IMR-90 (cell line): Measurements from ENCODE around the gene RAB34. TPM values are rescaled to one million over a fixed set of nuclear protein-coding genes. Genes with fewer than 3 reads are reported as not detected.

Experiments
- ATAC-seq: fragments of 200-7000 bp; cut with Tn5 transposase; 2 replicates; pipeline ENCODE4 v1.9.1; 2020; ENCODE audit warnings: low read depth, mild to moderate bottlenecking, moderate library complexity
- BruUV-seq: library from RNA; stranded (reverse); fragments of 400-500 nt; replicated peaks from 2 replicates; lab custom pipeline; 2021; lab: Mats Ljungman, UMichigan
- CTCF ChIA-PET: fragments of 300-600 bp; formaldehyde crosslinking; extraction: SDS; loops from one replicate; lab custom pipeline; 2021; ENCODE audit warnings: antibody characterized with exemption; lab: Yijun Ruan, JAX
- POLR2A ChIA-PET: fragments of 300-600 bp; sonication (Branson Sonifier 250); formaldehyde crosslinking; loops from one replicate; lab custom pipeline; 2022; ENCODE audit warnings: antibody characterized with exemption; ENCODE audit not compliant: unreplicated experiment; lab: Charles Lee
- DNase-seq: peaks from one replicate; pipeline ENCODE4 v3.0.0; 2013
- H2AFZ ChIP-seq: replicated peaks from 2 replicates; pipeline ENCODE3; 2013; ENCODE audit warnings: low read length, mild to moderate bottlenecking; ENCODE audit not compliant: poor library complexity
- H2AK5ac ChIP-seq: 2 replicates; pipeline ENCODE4 v1.6.1; 2013; ENCODE audit warnings: low read depth, low read length, inconsistent platforms
- H2AK9ac ChIP-seq: replicated peaks from 2 replicates; pipeline ENCODE3; 2013; ENCODE audit warnings: mild to moderate bottlenecking, low read depth, low read length, moderate library complexity; ENCODE audit not compliant: poor library complexity
- H2BK120ac ChIP-seq: 2 replicates; pipeline ENCODE4 v1.6.1; 2013; ENCODE audit warnings: low read depth, low read length, inconsistent platforms
- H2BK15ac ChIP-seq: 3 replicates; pipeline ENCODE4 v1.6.1; 2013; ENCODE audit warnings: low read depth, low read length, inconsistent platforms
- H2BK20ac ChIP-seq: 2 replicates; pipeline ENCODE4 v1.6.1; 2013; ENCODE audit warnings: low read depth, mild to moderate bottlenecking, inconsistent platforms, low read length, moderate library complexity
- H2BK5ac ChIP-seq: 2 replicates; pipeline ENCODE4 v1.6.1; 2013; ENCODE audit warnings: mild to moderate bottlenecking, low read depth, low read length, inconsistent platforms; ENCODE audit not compliant: poor library complexity, severe bottlenecking
- H3K14ac ChIP-seq: replicated peaks from 2 replicates; pipeline ENCODE4 v1.6.1; 2013; ENCODE audit warnings: low read depth, low read length, inconsistent platforms
- H3K18ac ChIP-seq: 2 replicates; pipeline ENCODE4 v1.6.1; 2013; ENCODE audit warnings: low read depth, low read length, control low read depth
- H3K23ac ChIP-seq: 2 replicates; pipeline ENCODE4 v1.6.1; 2013; ENCODE audit warnings: low read depth, low read length, inconsistent platforms
- H3K27ac ChIP-seq: 2 replicates; pipeline ENCODE4 v1.5.1; 2013; ENCODE audit warnings: mild to moderate bottlenecking, control low read depth, low read length; ENCODE audit not compliant: insufficient read depth
- H3K27me3 ChIP-seq: 2 replicates; pipeline ENCODE4 v1.6.1; 2013; ENCODE audit warnings: low read length; ENCODE audit not compliant: control insufficient read depth, insufficient read depth
- H3K36me3 ChIP-seq: 2 replicates; pipeline ENCODE4 v1.6.1; 2013; ENCODE audit warnings: low read length, mixed read lengths; ENCODE audit not compliant: control insufficient read depth, insufficient read depth
- H3K4ac ChIP-seq: 2 replicates; pipeline ENCODE4 v1.6.1; 2013; ENCODE audit warnings: low read depth, low read length, inconsistent platforms
- H3K4me1 ChIP-seq: 2 replicates; pipeline ENCODE4 v1.6.1; 2013; ENCODE audit warnings: low read length, mixed read lengths; ENCODE audit not compliant: control insufficient read depth, insufficient read depth
- H3K4me2 ChIP-seq: 2 replicates; pipeline ENCODE4 v1.6.1; 2013; ENCODE audit warnings: low read depth, mild to moderate bottlenecking, control low read depth, low read length, moderate library complexity
- H3K4me3 ChIP-seq: 2 replicates; pipeline ENCODE4 v1.5.1; 2013; ENCODE audit warnings: low read depth, mild to moderate bottlenecking, control low read depth, low read length, moderate library complexity; ENCODE audit not compliant: insufficient read depth
- H3K56ac ChIP-seq: 2 replicates; pipeline ENCODE4 v1.6.1; 2013; ENCODE audit warnings: low read length, inconsistent platforms; ENCODE audit not compliant: insufficient read depth; ENCODE audit errors: extremely low read depth
- H3K79me1 ChIP-seq, 2 experiments: 2 replicates each; pipeline ENCODE4 v1.6.1; 2013; ENCODE audit warnings: low read length in 2 of 2, inconsistent platforms in 1 of 2, low read depth in 1 of 2
- H3K9ac ChIP-seq: 2 replicates; pipeline ENCODE4 v1.6.1; 2013; ENCODE audit warnings: low read depth, low read length, control low read depth
- H3K9me1 ChIP-seq: 2 replicates; pipeline ENCODE4 v1.6.1; 2013; ENCODE audit warnings: low read length, inconsistent platforms; ENCODE audit not compliant: insufficient read depth
- H3K9me3 ChIP-seq: 2 replicates; pipeline ENCODE4 v1.6.1; 2013; ENCODE audit warnings: low read length; ENCODE audit not compliant: control insufficient read depth, insufficient read depth
- H4K20me1 ChIP-seq: 2 replicates; pipeline ENCODE4 v1.6.1; 2013; ENCODE audit warnings: low read length, inconsistent platforms; ENCODE audit not compliant: insufficient read depth
- H4K5ac ChIP-seq: 2 replicates; pipeline ENCODE4 v1.6.1; 2013; ENCODE audit warnings: mild to moderate bottlenecking, low read depth, low read length, control low read depth
- H4K8ac ChIP-seq, 2 experiments: 2 replicates each; pipeline ENCODE4 v1.6.1; 2013; ENCODE audit warnings: low read depth in 2 of 2, low read length in 2 of 2, control low read depth in 1 of 2, inconsistent platforms in 1 of 2
- H4K91ac ChIP-seq: 2 replicates; pipeline ENCODE4 v1.6.1; 2013; ENCODE audit warnings: low read depth, low read length, inconsistent platforms; ENCODE audit not compliant: insufficient read depth
- WGBS, 2 experiments: methylation state at CpG; one replicate each; pipeline versions ENCODE4 v1.1.5 to v1.1.7; 2013; ENCODE audit warnings: missing lambda C conversion rate in 2 of 2; ENCODE audit not compliant: insufficient read length in 1 of 2; ENCODE audit errors: extremely low coverage in 2 of 2; 5-methylcytosine and 5-hydroxymethylcytosine counted together
- dilution Hi-C: fragments of 300-500 bp; cut with HindIII; formaldehyde crosslinking; loops from one replicate; pipeline ENCODE4 v1.14.3; 2018; ENCODE audit warnings: low sequenced_read_pairs; ENCODE audit not compliant: unreplicated experiment
- in situ Hi-C: fragments of 300-500 bp; cut with MboI; formaldehyde crosslinking; loops from 3 replicates; pipeline ENCODE4 v1.14.3; 2019; ENCODE audit warnings: low sequenced_read_pairs, inconsistent platforms, mixed read lengths
- intact Hi-C: fragments of 100-400 bp; cut with micrococcal nuclease; formaldehyde crosslinking; loops from 2 replicates; pipeline ENCODE4 v1.10.0; 2022
- polyA plus RNA-seq, 3 experiments: library from polyadenylated mRNA; depleted of rRNA; stranded (reverse); fragments of >200 nt; gene quantifications; 2 replicates each; pipeline ENCODE4 v1.2.3, GENCODE V29; 2012; ENCODE audit warnings: low replicate concordance in 1 of 3
- total RNA-seq: library from RNA; depleted of rRNA; stranded (reverse); fragments of >200 nt; gene quantifications from 2 replicates; pipeline ENCODE4 v1.2.3, GENCODE V29; 2012
- TF ChIP-seq, protein P1 (sequence below): conservative IDR thresholded peaks from 2 replicates; pipeline ENCODE4 v1.5.1; 2012; ENCODE audit warnings: mild to moderate bottlenecking, low read depth, low read length, improper control_type of control experiment

Gene RAB34
- total and polyA plus RNA-seq, 2 of the 4 experiments (the other 2 are of a cell fraction) = 351 to 387 TPM

DNA sequence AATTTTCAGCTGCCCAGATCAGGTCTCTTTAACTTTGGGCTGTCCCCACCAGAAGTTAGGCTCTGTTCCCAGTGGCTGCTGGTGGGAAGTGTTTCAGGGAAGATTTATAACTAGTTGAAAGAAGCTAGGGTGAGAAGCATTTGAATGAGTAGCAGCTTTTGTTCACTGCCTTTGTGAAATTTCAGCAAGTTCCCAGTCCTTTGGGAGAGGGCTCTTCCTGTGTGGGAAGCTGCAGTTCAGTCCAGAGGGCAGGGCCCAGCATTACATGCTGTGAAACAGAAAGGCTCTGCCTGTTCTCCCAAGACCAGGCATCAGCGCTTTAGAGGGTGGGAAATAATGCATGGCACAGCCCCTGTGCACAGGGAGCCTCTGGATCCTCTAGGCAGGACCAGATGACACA is 23.8 kb downstream of the RAB34 start:
- Histone ChIP-seq H4K20me1 (peaks cover 3% of the 10 kb centered on the region), H3K4ac (no peak overlapping the region), H3K4me1 (no peaks in the 10 kb centered on the region), H3K14ac (no peak overlapping the region), H4K8ac (no peak overlapping the region), H2BK15ac (no peak overlapping the region), H3K27me3 (no peaks in the 10 kb centered on the region), H3K27ac (no peak overlapping the region), H3K9me1 (0 out of 2 replicates have a peak, but pooled peaks cover 10% of the 10 kb centered on the region), H2BK5ac (no peak overlapping the region), H2BK120ac (no peak overlapping the region), H4K91ac (no peak overlapping the region), H3K4me2 (no peak overlapping the region), H3K18ac (no peak overlapping the region), H3K56ac (no peak overlapping the region), H2BK20ac (no peak overlapping the region), H4K5ac (no peak overlapping the region), H2AFZ (no peak overlapping the region), H3K23ac (no peak overlapping the region), H3K79me1 (peaks cover under 1 to 11% of the 10 kb centered on the region in 2 experiments; a peak in 1 of 4 replicates), H3K36me3 (peaks cover 73% of the 10 kb centered on the region), H2AK5ac (no peak overlapping the region), H2AK9ac (no peak overlapping the region), H3K9me3 (no peaks in the 10 kb centered on the region), H3K9ac (no peak overlapping the region), H3K4me3 (no peak overlapping the region)
- in situ Hi-C loops = no loop called here
- TF ChIP-seq, protein P1, sequence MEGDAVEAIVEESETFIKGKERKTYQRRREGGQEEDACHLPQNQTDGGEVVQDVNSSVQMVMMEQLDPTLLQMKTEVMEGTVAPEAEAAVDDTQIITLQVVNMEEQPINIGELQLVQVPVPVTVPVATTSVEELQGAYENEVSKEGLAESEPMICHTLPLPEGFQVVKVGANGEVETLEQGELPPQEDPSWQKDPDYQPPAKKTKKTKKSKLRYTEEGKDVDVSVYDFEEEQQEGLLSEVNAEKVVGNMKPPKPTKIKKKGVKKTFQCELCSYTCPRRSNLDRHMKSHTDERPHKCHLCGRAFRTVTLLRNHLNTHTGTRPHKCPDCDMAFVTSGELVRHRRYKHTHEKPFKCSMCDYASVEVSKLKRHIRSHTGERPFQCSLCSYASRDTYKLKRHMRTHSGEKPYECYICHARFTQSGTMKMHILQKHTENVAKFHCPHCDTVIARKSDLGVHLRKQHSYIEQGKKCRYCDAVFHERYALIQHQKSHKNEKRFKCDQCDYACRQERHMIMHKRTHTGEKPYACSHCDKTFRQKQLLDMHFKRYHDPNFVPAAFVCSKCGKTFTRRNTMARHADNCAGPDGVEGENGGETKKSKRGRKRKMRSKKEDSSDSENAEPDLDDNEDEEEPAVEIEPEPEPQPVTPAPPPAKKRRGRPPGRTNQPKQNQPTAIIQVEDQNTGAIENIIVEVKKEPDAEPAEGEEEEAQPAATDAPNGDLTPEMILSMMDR = no peak
- BruUV-seq = no TSS peak
- 100% methylated on average over 1 of the region's 1 CpG; no CpG with 5 or more reads in 1 of the 2 experiments for WGBS, 2 experiments
- ChIA-PET POLR2A (no interaction called here), CTCF (no interaction called here)
- intact Hi-C loops = no loop called here
- dilution Hi-C loops = no loop called here
- DNase-seq (no peak), ATAC-seq (no peak)
